GM18861 (cell line): ENCODE measurements around the gene NT5E.
"Not testable (repeated sequence)": the region's sequence is repeated elsewhere in the genome, so short reads cannot be mapped to it uniquely, and the experiment has no call there.

Source experiments
- ATAC-seq: cut with Tn5 transposase; IDR thresholded peaks from one replicate; pipeline ENCODE4 v1.9.1; 2021; ENCODE audit not compliant: unreplicated experiment

The NT5E gene

GRCh38 chr6:85449818-85450759 is at the start of gene NT5E:
Gene NT5E, plus strand, starts transcription at chr6:85450083. Its CDS starts 57 bp downstream, at chr6:85450140.
- ATAC-seq = peak; percentile 68

DNA sequence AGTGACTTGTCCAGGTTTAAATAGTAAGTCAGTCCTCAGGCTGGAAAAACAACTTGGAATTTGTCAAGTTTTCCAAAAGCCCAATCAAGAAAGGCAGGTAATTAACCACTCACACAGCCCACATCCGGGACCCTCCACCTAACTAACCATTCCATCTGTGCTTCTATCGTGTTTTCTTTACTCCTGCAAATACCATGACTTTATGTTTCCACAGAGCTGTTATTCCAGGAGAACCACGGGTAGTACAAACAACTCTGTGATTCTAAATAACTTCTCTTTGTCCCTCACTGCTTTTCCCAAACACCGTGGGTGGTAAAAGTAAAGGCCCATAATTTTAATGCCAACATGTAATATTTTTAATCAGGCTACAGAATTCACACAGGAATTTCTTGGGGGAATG is 49.6 kb upstream of the NT5E start:
- ATAC-seq = no peak

- no peak for ATAC-seq
Measured at GRCh38 chr6:85401186-85402021, 48.5 kb upstream of the NT5E start.

GRCh38 chr6:85402071-85402470 is 47.8 kb upstream of the NT5E start:
- no peak for ATAC-seq

GRCh38 chr6:85402922-85403321 is 47.0 kb upstream of the NT5E start:
- ATAC-seq = no peak

DNA sequence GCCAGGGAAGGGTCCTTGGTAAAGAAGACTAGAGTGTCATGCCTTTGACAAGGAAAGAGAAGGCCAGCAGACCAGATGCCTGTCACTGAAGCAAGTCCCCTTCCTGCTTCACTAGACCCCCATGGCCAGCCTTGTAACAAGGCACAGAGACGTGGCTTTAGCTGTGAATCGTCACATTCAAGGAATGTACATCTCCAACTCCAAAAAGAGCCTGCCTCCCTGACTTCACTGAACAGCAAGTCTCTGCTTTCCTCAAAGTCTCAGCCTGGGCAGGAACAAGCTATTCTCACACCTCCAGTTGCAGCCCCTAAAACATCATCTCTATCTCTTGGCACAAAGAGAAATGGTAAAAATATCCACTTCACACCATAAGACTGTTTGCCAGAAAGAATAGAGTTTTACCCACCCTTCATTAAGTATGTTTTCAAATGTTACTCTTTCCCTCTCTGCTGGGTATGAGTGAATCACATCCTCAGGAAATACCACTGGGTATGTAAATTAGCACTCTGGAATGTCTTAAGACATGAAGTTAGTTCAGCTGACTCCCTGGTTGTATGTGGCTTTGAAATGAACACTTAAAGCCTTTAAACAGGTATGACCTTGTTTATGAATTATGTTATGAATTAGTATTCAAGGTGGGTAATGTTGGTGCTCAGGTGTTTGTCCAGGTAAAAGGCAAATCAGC is 46.4 kb upstream of the NT5E start:
- no peak for ATAC-seq

GRCh38 chr6:85404016-85404563 is 45.8 kb upstream of the NT5E start:
- ATAC-seq = not testable (repeated sequence)

GRCh38 chr6:85404564-85405174 is 45.2 kb upstream of the NT5E start:
- ATAC-seq = peak; percentile 4

DNA sequence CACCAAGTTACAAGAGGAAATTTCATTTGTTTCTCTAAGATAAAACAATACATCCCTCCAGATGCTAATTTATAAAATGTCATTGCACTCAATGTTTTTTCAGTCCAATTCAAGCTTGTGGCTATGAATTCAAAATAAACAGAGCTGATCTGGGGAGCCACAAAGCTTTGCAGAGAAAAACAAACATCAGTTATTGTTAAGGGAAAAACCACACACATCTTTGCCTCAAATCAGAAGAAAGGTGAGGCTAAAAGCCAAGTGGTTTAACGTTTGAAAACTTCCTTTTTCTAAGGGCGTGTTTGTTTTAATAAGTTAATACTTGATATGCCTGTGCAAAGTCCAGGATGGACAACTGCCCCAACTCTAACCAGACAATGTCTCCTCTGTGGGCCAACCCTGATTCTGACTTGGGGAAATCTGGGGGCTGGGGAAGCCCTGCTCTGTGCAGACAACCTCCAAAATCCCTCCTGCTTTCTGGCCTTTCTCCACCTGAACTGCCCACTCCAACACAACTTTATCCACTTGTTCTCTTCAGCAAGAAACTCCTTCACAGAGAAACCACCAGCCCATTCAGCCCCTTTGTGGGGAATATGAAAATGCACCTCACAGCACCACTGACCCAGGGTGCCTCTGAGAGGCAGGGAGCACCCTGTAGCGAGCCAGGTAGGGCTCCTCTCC is 44.6 kb upstream of the NT5E start:
- peak; percentile 83 for ATAC-seq

GRCh38 chr6:85405853-85406198 is 44.1 kb upstream of the NT5E start:
- ATAC-seq = no peak

DNA sequence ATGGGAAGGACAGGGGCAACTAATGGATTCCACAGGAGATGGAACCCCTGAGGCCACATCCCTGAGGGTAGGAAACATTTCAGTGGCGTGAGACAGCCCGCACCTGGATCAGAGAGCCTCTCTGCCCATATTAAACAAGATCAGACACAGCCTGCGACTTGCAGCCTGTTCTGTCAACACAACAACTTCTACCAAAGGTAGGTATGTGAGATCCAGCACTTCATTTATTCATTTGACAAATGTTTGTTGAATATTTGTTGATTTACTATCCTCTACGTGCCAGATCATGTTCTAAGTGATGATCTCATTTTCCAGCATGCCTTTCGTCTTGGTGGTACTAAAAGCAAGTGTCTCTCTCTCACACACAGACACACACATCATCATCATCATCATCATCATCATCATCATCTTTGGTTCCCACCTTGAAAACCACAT is 43.2 kb upstream of the NT5E start:
- no peak for ATAC-seq

DNA sequence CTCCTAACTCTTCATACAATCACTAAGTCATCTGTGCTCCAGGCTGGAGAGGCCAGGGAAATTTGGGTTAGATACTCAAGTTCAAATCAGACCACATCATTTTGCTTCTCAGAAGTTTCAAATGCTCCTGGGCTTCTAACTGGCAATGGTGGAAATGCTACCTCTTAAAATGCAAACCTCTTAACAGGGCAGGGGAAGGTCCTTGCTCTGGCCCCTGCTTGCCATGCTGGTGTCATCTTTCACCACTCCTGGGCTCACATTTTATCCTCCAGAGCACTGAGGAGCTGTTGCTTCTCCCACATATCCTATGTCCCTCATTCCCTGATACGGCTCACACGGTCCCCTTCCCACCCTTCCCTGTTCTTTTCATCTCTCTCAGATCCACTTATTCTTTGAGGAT is 41.8 kb upstream of the NT5E start:
- no peak for ATAC-seq

DNA sequence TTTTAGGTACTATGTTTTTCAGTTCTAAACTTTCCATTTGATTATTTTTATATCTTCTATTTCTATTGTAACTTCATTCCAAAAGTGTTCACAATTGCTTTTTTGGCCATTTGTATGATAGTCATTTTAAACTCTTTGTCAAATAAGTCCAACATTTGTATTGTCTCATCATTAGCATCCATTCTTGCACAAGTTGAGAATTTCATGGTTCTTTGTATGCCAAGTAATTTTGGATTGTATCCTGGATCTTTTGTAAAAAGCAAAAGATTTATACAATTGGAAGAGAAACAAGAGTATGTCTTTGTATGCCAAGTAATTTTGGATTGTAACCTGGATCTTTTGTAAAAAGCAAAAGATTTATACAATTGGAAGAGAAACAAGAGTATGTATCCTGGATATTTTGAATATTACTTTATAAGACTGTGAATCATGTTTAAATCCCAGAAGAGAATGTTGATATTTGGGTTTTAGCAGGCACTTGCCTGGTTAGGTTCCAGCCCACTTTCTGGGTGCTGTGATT is 36.9 kb upstream of the NT5E start:
- ATAC-seq = no peak

DNA sequence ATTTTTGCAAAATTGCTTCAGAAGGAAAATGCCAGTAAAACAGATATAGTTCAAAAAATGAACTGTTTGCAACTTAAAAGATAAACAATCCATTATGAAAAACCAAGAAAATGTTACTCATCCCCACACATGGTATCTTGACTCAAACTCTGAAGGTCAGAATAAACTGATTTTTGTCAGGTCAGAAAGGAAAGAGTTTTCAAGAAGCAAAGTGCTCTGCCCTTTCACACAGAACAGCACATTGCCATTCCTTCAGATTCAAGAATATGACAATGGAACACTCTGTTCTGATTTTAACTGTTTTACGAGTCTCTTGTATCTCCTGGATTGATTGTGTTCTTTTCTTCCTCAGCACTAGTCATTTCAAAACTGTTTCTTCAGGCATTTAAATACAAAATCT is 33.8 kb upstream of the NT5E start:
- no peak for ATAC-seq

- no peak for ATAC-seq
Measured at GRCh38 chr6:85416766-85417165, 33.1 kb upstream of the NT5E start.

GRCh38 chr6:85417336-85417735 is 32.5 kb upstream of the NT5E start:
- ATAC-seq = no peak

GRCh38 chr6:85418059-85418458 is 31.8 kb upstream of the NT5E start:
- no peak for ATAC-seq

DNA sequence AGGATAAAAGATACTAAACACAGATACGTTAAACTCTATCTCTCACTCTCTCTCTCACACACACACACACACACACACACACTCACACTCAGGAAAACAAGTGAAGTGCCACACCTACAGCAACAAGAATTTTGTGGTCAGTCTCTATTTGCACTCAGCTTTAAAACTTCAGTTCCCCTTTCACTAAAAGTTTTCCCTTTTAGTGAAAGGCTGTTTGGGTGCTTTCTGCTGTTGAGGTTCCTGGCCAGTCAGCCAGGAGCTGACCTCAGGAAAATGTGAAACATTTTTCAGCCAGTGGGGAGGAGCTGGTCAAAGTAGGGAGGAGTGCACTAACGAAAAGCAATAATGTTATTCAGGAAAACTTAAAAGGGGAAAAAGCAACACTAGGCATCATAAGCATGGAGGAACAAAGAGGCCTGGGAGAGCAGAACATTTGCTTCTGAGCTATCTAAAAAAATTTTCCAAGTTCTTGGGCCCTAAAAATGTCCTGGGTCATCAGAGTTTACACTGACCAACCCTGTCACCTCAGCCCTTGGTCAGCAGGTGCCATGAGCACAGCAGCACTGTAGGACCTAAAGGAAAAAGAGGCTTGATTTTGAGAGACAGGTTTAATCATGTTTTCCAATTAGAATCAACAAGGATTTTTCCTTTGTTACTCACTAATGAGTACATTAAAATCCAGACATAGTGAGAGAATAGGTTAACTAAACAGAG is 30.7 kb upstream of the NT5E start:
- ATAC-seq = peak; percentile 68

DNA sequence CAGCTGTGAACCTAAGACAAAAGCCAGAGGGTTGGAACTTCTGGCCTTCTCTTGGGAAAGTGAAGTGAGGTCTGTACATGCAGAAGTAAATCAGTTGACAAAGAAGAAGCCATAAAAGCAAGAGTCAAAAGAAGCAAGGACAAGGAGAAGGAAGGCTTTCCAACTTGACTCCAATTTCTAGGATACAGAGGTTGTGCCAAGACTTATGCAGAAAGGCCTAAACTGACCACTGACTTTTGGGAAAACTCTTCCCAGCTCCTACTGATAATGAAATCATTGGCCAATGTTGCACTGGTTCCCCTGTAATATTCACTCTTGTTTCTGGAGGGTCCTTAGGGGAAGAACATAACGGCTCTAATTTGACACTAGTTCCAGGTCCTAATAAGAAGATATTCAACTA is 29.3 kb upstream of the NT5E start:
- ATAC-seq = no peak
